GM19328 (cell line): ENCODE measurements around the gene CCDC27.

Experiments used
- ATAC-seq: cut with Tn5 transposase; IDR thresholded peaks from one replicate; pipeline ENCODE4 v1.9.1; 2021; ENCODE audit warnings: mild to moderate bottlenecking, moderate library complexity; ENCODE audit not compliant: unreplicated experiment

Gene CCDC27

DNA sequence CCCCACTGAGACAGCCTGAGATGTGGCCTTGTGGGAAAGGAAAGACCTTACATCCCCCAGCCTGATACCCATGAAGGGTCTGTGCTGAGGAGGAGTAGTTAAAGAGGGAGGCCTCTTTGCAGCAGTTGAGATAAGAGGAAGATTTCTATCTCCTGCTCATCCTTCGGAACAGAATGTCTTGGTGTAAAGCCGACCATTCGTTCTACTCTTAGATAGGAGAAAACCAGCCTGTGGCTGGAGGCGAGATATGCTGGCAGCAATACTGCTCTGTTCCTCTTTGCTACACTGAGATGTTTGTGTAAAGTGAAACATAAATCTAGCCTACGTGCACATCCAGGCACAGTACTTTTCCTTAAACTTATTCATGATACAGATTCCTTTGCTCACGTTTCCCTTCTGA, 1.5 kb upstream of the CCDC27 start:
- ATAC-seq, result no peak

DNA sequence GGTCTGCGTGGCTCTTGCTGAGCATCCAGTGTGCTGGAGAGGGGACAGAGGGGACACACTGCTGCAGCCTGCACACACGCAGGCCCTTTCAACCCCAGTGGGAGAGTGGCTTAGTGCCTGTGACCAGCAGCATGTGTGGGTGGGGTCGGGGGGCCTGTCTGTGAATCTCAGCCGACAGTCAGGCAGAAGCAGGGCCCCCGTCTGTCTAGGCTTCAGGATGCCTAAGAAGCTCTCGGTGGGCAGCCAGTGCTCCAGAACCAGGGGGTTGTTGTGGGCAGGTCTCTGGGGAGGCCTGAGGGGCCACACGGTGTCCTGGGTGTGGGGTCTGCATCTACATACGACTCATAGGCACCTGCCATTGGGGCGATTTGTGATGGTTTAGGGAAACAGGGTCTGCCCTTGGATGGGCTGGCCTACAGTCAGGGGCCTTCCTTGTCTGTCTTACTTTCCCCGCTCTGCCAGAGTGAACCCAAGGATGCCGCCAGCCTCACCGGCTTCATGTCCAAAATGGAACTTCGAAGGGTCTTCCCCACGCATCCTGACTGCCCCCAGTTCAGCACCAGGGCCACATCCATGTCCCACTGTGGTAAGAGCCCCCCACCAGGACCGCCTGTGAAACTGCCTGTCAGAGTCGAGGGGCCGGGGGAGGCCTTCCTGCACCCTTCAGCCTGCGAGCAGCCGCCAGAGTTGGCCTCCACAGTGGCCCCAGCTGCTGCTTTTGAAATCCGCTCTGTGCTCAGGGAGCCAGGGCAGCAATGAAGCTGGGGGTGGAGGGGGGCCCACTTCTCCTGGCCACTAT, 1.6 kb downstream of the CCDC27 start:
- no peak for ATAC-seq

DNA sequence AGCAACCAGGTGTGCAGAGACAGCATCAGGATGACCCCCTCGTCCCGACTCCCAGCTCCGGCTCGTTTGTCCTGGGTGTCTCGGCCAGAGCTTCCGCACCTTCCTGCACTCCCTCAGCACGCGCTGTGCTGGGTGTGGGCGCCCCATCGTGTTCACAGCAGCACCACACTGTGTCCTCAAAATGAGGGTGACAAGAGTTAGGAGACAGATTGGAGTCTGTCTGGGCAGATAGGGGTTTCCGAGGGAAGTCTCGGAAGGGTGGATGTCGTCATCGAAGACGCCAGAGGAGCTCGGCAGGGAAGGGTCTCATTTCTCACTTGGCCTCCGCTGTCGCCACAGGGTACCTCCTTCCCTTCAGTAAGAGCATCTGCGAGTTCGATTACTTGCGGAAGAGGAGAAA, 4.1 kb downstream of the CCDC27 start:
- no peak for ATAC-seq

DNA sequence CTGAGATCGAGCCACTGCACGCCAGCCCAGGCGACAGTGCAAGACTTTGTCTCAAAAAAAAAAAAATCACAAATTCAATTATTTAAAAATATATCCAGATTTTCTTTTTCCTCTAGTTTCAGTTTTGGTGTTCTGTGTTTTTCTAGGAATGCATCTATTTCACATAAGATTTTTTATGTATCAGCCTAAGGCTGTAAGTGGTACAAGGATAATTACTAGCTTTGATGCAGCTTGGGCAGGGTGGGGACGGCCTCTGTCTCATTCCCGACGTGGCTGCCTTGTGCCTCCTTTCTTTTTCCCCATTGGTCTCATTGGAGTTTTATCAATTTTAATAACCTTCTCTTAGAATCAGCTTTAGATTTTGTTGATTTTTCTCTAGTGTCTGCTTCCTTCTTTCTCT, 6.9 kb downstream of the CCDC27 start:
- ATAC-seq, result no peak

DNA sequence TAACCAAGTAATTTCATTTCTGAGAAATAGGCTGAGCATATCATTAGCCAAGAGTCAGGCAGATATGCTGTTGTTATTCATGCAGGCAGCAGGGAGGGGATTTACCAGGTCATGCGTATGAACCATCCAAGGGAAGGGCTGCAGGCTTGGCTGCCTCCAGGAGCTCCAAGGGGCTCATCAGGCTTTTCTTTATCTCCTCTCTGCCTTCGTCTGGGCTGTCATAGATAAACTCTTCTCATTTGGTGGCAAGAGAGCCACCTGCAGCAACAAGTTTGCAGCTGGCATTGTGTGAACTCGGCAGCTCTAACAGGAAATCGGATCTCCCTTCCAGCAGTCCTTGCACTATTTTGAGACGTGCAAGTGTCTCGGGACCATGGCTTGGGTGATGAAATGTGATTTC, 7.5 kb downstream of the CCDC27 start:
- no peak for ATAC-seq

DNA sequence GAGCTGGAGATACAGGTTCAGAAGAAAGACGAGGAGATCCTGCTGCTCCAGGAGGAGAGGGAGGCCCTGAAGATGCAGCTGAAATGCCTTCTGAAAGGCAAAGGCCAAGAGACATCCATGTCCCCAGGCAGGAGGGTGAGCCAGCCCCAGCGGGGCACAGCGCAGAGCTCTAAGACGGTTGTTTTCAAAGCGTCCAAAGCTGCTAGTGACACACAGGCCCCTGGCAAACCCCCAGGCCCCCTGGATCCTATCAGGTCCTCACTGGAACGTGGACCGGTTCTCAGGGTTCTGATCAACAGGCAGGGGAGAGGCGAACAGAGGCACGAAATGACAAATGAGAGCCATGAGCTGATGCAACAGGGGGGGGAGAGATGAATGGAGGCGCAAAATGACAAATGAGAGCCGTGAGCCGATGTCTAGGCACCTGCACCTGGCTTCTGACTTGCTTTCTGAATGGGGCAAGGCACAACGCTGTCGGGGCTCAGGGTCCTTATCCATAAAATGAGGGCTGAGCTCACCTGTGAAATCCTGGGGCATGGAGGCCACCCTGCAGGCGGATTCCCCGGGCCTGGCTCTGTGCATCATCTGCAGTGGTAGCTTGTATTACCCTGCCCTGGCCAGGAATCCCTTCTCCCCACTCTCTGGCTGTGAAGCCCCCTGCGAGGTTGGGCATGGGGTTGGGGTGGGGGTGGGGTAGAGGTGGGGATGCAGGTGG, 9.2 kb downstream of the CCDC27 start:
- no peak for ATAC-seq

DNA sequence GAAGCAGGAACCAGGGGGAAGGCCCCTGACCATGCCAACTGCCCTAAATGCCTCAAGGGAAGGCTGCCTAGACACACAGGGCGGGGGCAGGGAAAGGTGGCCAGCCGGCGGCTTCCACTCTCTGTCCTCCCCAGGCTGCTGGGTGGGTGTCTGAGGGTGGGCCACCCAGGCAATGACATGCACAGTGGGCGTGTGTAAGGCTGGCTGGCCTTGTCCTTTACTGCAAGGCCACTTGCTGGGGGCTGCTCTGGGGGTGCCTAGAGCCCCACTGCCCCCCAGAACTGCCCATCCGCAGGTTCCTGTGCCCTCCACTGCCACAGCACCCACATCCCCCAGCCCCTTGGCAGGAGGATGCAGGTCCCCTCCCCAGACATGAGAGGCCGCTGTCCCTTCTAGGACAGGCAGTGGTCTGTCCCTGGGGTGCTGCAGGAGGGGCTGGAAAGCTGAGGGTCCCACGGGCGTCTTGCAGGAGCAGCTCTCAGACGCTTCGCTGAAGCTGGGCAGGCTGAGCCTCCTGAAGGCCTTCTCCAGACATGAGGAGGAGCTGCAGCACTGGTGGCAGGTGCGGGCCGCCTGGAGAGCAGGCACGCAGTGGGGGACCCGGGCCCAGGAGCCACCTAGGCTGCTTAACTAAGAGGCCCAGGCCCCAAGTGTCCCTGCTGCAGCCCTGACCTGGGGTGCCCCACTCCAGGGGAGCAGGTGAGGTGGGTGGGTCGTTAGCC, 10.1 kb downstream of the CCDC27 start:
- no peak for ATAC-seq

DNA sequence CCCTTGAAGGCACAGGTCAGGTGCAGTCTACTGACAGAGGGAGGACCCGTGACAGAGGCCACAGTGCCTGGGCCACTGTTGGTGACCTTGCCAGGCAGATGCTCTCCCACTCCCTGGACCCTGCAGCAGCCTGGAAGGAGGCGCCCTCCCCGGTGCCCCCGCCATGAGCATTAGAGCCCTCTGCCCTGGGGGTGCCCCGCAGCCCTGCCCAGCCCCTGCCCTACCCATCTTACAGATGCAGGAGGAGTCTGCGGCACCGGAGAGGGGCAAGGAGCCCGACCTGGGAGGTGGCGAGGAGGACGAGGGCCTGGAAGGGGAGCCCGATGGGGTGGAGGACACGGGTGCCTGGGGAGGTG, 10.6 kb downstream of the CCDC27 start:
- no peak for ATAC-seq

DNA sequence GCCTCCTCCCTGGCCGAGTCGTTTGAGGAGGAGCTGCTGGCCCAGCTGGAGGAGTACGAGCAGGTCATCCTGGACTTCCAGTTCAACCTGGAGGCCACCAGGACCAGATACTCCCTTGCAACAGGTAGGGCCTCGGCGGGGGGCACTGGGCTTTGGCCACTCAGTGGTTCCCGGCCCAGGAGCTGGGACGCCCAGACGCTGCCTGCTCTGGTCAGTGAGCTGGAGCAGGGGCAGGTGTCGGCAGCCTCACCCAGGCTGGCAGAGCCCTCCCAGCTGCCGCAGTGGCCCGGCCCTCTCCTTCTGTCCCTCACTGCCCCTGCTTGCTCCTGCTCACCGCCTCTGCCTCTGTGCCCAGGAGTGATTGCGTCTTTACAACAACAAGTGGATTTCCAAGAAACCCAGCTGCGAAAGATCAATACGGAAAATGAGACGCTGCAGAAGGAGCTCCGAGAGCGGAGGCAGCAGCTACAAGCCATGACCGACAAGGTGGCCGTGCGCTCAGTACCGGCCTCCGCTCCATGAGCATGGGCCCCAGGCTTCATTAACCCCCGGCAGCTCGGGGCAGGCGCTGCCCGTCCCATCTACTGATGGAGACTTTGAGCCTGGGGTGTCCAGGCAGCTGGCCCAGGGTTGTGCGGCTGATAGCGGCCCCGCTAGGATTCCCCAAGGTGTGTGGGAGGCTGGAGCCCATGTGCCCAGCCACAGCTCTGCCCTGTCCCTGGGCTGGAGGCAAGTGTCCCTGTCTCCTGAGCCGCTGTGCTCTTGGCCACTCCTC, 11.3 kb downstream of the CCDC27 start:
- ATAC-seq, result no peak

DNA sequence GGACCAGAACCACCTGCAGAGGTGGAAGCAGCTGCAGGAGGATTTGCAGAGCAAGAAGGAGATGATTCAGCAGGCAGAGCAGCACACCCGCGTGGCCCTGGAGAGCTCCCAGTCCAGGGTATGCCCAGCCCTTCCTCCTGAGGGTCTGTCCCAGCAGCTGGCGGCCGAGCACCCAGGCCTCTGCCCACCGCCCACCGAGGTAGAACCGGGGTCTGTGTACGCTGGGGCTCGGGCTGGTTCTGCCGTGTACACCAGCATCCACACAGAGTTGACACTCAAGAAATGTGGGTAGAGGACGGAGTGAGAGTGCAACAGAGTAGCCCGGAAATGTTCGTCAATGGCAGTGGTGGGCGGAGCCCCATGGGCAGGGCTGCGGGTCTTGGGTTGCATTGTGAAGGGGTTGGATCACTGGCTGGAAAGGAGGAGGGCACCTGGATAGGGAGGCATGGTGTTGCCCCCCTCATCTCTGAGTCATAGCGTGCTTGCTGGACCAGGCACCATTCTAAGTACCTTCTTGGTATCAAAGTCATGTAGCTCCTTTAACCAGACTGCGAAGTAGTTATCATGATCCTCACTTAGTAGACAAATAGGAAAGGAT, 15.2 kb downstream of the CCDC27 start:
- no peak for ATAC-seq

DNA sequence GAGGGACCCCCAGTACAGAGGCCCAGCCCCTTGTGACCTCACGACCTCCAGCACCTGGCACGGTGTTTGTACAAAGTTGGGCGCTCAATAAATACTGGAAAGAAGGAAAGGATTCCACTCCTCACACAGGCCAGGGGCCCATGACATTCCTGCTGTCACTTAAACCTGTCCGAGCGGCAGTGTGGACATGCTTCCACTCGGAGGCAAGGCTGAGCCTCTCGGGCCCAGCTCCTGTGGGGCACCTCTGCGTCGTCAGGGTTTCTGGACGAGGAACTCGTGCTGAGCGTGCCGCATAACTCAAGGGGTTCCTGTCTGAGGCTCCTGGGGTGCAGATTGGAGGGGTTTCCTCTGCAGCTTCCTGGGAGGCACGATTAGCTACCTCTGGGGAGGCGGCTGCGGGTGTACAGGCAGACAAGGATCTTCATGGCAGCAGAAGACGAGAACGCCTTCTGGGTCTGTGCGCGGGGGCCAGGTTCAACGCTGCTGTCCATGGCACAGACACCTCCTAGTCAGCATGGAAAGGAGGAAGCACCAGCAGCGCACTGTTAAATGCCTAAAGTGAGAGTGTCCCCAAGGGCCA, 16.7 kb downstream of the CCDC27 start:
- ATAC-seq, result no peak

DNA sequence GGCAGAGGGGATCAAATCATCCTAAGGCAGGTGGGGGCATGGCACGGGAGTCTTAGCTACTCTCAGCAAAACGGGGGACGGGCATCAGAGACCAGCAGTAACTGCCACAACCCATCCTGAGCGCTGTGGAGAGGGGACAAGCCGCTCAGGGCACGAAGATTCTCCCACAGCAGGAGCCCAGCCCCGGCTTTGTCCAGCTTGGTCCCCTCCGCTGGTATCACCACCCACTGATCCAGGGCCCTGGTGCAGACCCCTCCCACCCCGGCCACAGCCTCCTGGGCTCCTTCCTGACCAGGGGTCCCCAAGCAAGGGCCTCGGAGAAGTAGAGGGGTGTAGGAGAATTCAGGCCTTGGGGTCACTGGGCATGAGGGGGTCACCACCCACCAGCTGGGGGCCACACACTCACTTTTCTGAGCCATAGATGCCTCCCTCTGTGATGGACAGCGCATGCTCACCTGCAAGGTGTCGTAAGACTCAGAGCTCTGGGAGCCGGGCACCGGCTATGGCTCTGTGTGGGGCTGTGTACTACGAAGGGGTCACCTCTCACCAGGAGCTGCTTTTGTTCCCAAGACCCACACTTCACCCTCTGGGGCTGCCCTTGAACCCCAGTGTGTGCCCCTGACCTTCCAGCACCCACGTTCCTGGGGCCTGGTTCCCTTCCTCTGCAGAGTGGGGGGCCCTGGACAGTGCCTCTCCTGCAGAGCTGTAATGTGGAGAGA, 18.0 kb downstream of the CCDC27 start:
- ATAC-seq, result no peak

DNA sequence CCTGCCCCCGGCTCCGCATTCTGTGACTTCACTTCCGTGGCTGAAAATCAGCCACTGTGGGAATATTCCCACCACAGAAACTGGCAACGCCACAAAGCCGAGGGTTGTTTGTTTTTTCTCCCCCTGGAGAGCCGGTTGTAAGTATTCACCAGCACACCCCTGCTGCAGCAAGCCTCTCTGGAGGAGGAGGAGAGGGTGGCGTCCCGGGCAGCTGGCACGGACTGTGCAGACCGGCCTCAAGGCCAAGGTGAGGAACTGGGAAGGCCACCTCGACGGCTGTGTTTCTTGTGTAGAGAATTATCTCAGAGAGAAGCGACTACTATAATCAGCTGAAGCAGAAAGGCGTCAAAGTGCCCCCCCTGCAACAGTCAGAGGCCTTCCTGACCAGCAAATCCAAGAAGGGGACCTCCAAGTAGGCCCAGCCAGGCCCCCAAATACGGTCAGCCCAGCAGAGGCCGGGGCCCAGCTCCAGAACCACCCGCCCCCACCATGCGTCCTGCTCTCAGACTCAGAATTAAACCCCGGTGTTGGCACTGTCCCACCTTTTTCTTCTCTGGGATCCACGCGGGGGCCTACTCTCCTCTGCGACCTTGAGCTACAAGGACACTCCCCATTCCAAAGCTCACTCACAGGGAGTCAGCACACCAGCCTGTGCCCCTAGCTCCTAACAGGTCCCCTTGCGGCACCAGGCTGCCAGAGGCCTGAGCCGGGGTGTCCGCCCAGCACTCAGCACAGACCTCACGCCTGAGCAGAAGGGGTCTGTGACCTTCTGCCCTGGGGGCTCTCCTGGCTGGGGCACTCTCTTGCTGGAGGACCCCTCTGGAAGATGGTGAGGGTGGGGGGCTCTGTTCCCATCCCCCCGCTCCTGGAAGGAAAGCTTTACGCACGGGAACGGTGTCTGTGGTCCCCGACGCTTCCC, 19.1 kb downstream of the CCDC27 start:
- no peak for ATAC-seq

DNA sequence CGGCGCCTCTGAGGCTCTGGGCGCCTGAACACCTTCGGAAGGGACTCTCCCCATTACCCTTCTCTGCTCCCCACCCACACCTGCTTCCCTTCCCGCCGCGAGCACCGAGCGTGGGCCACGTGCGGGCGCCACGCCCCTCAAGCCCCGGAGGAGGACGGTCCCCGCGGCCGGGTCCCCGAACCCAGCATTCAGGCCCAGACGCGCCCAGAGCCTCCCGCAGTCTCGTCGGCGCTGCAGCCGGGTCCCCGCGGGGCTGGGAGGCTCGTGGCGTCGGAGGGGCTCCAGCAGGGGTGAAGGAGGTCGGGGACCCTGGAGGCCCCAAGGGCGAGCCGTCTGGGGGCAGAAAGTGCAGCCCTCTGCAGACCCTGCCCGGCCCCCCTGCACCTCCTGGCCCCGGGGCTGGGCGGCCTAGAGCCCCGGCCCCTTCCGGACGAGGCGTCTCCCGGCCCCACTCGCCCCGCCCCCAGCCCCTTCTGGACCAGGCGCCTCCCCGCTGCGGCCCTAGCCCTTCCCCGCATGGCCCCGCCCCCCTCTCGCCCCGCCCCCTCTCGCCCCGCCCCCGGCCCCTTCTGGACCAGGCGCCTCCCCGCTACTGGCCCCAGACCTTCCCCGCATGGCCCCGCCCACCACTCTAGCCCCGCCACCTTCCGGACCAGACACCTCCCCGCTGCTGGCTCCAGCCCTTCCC, 19.9 kb downstream of the CCDC27 start:
- ATAC-seq, result peak; percentile 58

DNA sequence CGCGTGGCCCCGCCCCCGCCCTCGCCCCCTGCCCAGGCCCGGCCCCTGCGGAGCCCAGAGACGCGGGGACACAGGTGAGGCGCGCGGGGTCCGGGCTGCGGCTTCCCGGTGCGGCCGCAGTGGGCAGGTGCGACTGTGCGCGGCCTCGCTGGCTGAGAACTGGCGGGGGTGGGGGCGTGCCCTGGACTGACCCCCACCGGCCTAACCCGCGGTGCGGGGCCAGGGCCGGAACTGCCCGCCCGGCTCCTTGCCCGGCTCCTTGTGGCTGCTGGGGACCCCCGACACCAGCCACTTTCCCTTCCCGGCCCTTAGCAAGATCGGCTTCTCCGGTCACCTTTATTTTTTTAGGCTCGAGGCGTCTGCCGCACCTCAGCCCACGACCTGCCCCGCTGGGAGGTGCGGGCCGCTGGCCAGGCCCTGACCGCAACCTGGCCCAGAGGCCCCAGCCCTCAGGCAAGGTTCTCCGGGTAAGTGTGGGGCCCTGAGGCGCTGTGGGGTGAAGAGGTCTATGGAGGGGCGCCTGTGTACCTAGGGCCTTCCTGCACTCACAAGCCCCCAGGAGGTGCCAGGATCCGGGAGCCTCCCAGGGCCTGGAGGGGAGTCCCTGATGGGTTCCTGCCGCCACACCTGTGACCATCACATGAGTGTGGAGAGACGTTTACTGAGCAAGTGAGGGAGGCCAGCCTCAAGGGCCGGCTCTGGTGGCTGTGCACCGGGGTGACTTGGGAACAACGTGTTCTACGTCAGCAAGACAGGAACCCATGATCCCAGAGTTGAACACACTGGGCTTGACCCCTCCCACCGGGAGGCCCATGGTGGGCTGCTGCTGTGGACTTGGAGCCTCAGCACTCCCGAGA, 20.7 kb downstream of the CCDC27 start, which contains the start of gene SMIM1:
Gene SMIM1, plus strand, starts transcription at position 35 of the 857 bp plus-strand sequence. CDS start 2,625 bp downstream, outside the sequence.
- peak; percentile 28 for ATAC-seq

DNA sequence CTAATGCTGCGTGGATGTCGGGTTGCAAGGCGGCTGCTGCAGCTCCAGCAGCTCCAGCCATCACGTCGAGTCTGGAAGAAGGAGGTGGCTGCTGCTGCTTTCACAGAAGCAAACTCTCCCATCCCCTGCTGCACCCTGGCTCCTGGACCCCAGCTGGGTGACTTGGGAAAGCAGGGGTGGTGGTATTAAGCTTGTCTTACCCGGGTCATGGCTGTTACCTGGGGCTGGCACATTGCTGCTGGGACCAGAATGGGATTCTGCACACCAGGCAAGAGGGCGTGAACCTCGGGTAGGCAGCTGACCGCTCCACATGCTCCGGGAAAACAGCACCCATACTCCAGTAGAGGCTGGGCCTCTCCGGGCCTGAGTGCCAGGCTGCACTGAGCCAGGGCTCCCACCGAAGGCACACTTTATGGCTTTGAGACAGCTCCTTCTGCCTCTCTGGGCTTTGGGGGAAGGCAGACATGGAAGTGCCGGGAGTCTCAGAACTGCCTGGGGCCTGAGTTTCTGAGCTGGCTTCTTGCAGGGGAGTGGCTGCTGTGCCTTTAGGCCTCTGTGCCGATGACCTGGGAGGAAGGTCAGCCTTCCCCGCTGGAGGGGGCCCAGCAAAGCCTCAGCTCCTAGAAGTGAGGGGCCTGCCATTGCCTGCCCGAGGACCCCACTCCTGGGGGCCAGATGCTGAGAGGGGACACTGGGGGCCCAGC, 21.5 kb downstream of the CCDC27 start:
- no peak for ATAC-seq
